ENCODE results near the gene HDAC9. TPM values are rescaled to one million over a fixed set of nuclear protein-coding genes. Genes with fewer than 3 reads are reported as not detected.
A peak's percentile ranks its signal among the peaks of the same experiment; 100 is the strongest.

The HDAC9 gene
- total and polyA plus RNA-seq, 4 donors: 2.2 to 41.0 (median 4.1) TPM

- H3K4me1 ChIP-seq (ENCODE audit: control insufficient read depth in 5 of 5, insufficient read depth in 5 of 5, low read length in 5 of 5): no peaks in the 10 kb centered on the region
- H3K36me3 ChIP-seq (ENCODE audit: control insufficient read depth in 4 of 4, insufficient read depth in 4 of 4, low read length in 4 of 4): no peaks in the 10 kb centered on the region
- TF ChIP-seq CTCF (IDR thresholded peaks at IDR 0.05; ENCODE audit: control extremely low read depth, extremely low read depth): peak; percentile 59
- no peak overlapping the region for H3K9ac ChIP-seq (ENCODE audit: insufficient read depth in 1 of 2, low read length in 2 of 2)
- DNase-seq (peak; percentile 54 to 74 (median 57)), ATAC-seq (ENCODE audit: insufficient read depth, low FRiP score) (peak; percentile 75)
- no peak overlapping the region for H3K27ac ChIP-seq (ENCODE audit: low read depth in 1 of 2, low read length in 1 of 2)
- H3K27me3 ChIP-seq (ENCODE audit: control insufficient read depth in 3 of 3, insufficient read depth in 3 of 3, low read length in 2 of 3): peaks cover 0 to 2% (median 0%) of the 10 kb centered on the region in 3 donors
- H3K9me3 ChIP-seq (ENCODE audit: control insufficient read depth in 4 of 4, insufficient read depth in 3 of 4, low read length in 3 of 4): no peaks in the 10 kb centered on the region
- 13 to 18% methylated on average over 4 of the region's 4 CpGs for WGBS, 2 donors
- no peak overlapping the region for H3K4me3 ChIP-seq
These were observed 170.7 kb downstream of the HDAC9 start for GRCh38 chr7:18666107-18666728.

GRCh38 chr7:18667466-18667865 is 171.9 kb downstream of the HDAC9 start:
- Histone ChIP-seq H3K36me3 (ENCODE audit: control insufficient read depth in 4 of 4, insufficient read depth in 4 of 4, low read length in 4 of 4) (no peaks in the 10 kb centered on the region), H3K4me1 (ENCODE audit: control insufficient read depth in 5 of 5, insufficient read depth in 5 of 5, low read length in 5 of 5) (no peaks in the 10 kb centered on the region), H3K9ac (ENCODE audit: insufficient read depth in 1 of 2, low read length in 2 of 2) (no peak overlapping the region), H3K9me3 (ENCODE audit: control insufficient read depth in 4 of 4, insufficient read depth in 3 of 4, low read length in 3 of 4) (no peaks in the 10 kb centered on the region), H3K27me3 (ENCODE audit: control insufficient read depth in 3 of 3, insufficient read depth in 3 of 3, low read length in 2 of 3) (peaks cover 0 to 2% (median 0%) of the 10 kb centered on the region in 3 donors), H3K4me3 (no peak overlapping the region), H3K27ac (ENCODE audit: low read depth in 1 of 2, low read length in 1 of 2) (no peak overlapping the region)
- WGBS, 2 donors: 51 to 59% methylated on average over 1 of the region's 1 CpG
- ATAC-seq (ENCODE audit: insufficient read depth, low FRiP score): no peak
- TF ChIP-seq CTCF (IDR thresholded peaks at IDR 0.05; ENCODE audit: control extremely low read depth, extremely low read depth): no peak
- peak in 2 of 3 donors; percentile 23 to 28 for DNase-seq

GRCh38 chr7:18671176-18671575 is 175.6 kb downstream of the HDAC9 start:
- H3K27me3 ChIP-seq (ENCODE audit: control insufficient read depth in 3 of 3, insufficient read depth in 3 of 3, low read length in 2 of 3): no peaks in the 10 kb centered on the region
- H3K9me3 ChIP-seq (ENCODE audit: control insufficient read depth in 4 of 4, insufficient read depth in 3 of 4, low read length in 3 of 4): no peaks in the 10 kb centered on the region
- no peaks in the 10 kb centered on the region for H3K4me1 ChIP-seq (ENCODE audit: control insufficient read depth in 5 of 5, insufficient read depth in 5 of 5, low read length in 5 of 5)
- H3K4me3 ChIP-seq: no peak overlapping the region
- 69 to 84% methylated on average over 5 of the region's 5 CpGs for WGBS, 2 donors
- H3K27ac ChIP-seq (ENCODE audit: low read depth in 1 of 2, low read length in 1 of 2): no peak overlapping the region
- ATAC-seq (ENCODE audit: insufficient read depth, low FRiP score) (no peak), DNase-seq (no peak)
- TF ChIP-seq CTCF (IDR thresholded peaks at IDR 0.05; ENCODE audit: control extremely low read depth, extremely low read depth): no peak
- H3K36me3 ChIP-seq (ENCODE audit: control insufficient read depth in 4 of 4, insufficient read depth in 4 of 4, low read length in 4 of 4): no peaks in the 10 kb centered on the region
- no peak overlapping the region for H3K9ac ChIP-seq (ENCODE audit: insufficient read depth in 1 of 2, low read length in 2 of 2)

- no peak for DNase-seq
- 69 to 76% methylated on average over 2 of the region's 2 CpGs for WGBS, 2 donors
These were observed 180.0 kb downstream of the HDAC9 start for GRCh38 chr7:18675579-18675978.

More at GRCh38 chr7:18675579-18675978, 180.0 kb downstream of the HDAC9 start:
- no peak overlapping the region for H3K27ac ChIP-seq (ENCODE audit: low read depth in 1 of 2, low read length in 1 of 2)
- H3K36me3 ChIP-seq (ENCODE audit: control insufficient read depth in 4 of 4, insufficient read depth in 4 of 4, low read length in 4 of 4): no peaks in the 10 kb centered on the region
- no peak for TF ChIP-seq CTCF (IDR thresholded peaks at IDR 0.05; ENCODE audit: control extremely low read depth, extremely low read depth)
- H3K9me3 ChIP-seq (ENCODE audit: control insufficient read depth in 4 of 4, insufficient read depth in 3 of 4, low read length in 3 of 4): no peaks in the 10 kb centered on the region
- no peak overlapping the region for H3K4me3 ChIP-seq
- ATAC-seq (ENCODE audit: insufficient read depth, low FRiP score): no peak
- H3K4me1 ChIP-seq (ENCODE audit: control insufficient read depth in 5 of 5, insufficient read depth in 5 of 5, low read length in 5 of 5): no peaks in the 10 kb centered on the region
- H3K9ac ChIP-seq (ENCODE audit: insufficient read depth in 1 of 2, low read length in 2 of 2): no peak overlapping the region
- H3K27me3 ChIP-seq (ENCODE audit: control insufficient read depth in 3 of 3, insufficient read depth in 3 of 3, low read length in 2 of 3): no peaks in the 10 kb centered on the region
